Testis (tissue), 2 donors: Measurements from ENCODE around the gene OSM.

Source experiments
- CTCF ChIP-seq, 3 experiments: fragments of 450-650 bp in 2 of 3; fragments of 200-600 bp in 1 of 3; sonication (generic) in 1 of 3; IDR thresholded peaks; one replicate each; pipeline ENCODE4 v1.5.1; 2016 to 2019; ENCODE audit warnings: antibody characterized with exemption in 3 of 3, mild to moderate bottlenecking in 2 of 3, moderate library complexity in 1 of 3
- POLR2A ChIP-seq: fragments of 450-650 bp; IDR thresholded peaks from one replicate; pipeline ENCODE4 v1.6.1; 2017; ENCODE audit warnings: antibody characterized with exemption, mild to moderate bottlenecking, moderate library complexity

DNA sequence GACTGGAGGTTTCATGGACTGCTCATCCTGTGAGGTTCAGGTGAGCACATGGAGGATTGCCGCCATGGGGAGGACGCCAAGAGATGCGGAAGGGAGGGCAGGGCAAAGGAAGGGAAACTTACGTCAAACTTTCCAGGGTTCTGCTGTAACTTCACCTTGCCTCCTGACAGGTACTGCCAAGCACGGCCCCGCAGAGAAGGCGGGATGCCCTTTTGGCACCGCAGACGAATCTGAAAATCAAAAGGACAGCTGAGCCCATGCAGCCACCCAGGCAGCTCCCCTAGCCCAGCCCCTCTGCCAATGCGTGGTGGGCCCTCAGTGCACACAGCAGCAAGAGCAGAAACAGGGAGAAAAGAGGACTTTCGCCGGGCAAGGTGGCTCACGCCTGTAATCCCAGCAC lies 32.7 kb upstream of the OSM start:
- no peak for TF ChIP-seq CTCF (IDR thresholded peaks at IDR 0.05)
- TF ChIP-seq POLR2A: no peak
